Astrocyte of the spinal cord (primary cell): ENCODE measurements around the gene BBOF1.
"Not testable (repeated sequence)": the region's sequence is repeated elsewhere in the genome, so short reads cannot be mapped to it uniquely, and the experiment has no call there.

Experiments used
- DNase-seq: peaks from one replicate; pipeline ENCODE4 v3.0.0; 2011; ENCODE audit warnings: low read depth, low spot score
- H3K4me3 ChIP-seq: 2 replicates; pipeline ENCODE4 v1.5.1; 2011; ENCODE audit warnings: low read depth, mild to moderate bottlenecking, low read length, moderate library complexity
- in situ Hi-C: cut with HindIII; loops from 2 replicates; pipeline ENCODE4 v1.10.0; 2017; ENCODE audit warnings: low sequenced_read_pairs
- TF ChIP-seq, protein P1 (sequence below): IDR thresholded peaks from 2 replicates; pipeline ENCODE4 v1.5.1; 2012; ENCODE audit warnings: low read depth, mild to moderate bottlenecking, low read length, inconsistent platforms

The BBOF1 gene

GRCh38 chr14:74085047-74085637, 66.0 kb downstream of the BBOF1 start:
- in situ Hi-C loops = no loop called here
- TF ChIP-seq, protein P1, sequence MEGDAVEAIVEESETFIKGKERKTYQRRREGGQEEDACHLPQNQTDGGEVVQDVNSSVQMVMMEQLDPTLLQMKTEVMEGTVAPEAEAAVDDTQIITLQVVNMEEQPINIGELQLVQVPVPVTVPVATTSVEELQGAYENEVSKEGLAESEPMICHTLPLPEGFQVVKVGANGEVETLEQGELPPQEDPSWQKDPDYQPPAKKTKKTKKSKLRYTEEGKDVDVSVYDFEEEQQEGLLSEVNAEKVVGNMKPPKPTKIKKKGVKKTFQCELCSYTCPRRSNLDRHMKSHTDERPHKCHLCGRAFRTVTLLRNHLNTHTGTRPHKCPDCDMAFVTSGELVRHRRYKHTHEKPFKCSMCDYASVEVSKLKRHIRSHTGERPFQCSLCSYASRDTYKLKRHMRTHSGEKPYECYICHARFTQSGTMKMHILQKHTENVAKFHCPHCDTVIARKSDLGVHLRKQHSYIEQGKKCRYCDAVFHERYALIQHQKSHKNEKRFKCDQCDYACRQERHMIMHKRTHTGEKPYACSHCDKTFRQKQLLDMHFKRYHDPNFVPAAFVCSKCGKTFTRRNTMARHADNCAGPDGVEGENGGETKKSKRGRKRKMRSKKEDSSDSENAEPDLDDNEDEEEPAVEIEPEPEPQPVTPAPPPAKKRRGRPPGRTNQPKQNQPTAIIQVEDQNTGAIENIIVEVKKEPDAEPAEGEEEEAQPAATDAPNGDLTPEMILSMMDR = no peak
- peak; percentile 38 for DNase-seq
- H3K4me3 ChIP-seq = peak overlapping the region; percentile 93

DNA sequence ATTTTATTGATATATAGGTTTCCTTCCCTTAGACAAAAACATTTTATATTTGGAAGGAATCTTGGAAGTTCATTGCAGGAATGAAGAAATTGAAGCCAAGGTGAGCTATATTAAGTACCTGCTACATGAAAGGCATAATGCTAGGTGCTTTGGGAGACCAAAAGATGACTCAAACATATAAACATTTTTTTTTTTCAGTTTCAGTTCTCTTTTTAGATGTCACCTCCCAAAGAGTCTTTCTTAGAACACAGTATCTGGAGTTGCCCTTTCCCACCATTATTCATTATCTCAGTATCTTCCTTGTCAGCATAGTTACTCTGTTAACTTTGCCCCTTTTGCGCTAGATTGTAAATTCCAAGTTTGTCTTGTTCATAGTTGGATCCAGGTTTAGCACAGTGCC, 66.7 kb downstream of the BBOF1 start:
- DNase-seq = no peak
- in situ Hi-C loops = no loop called here
- peak overlapping the region; percentile 93 for H3K4me3 ChIP-seq
- TF ChIP-seq, protein P1 = no peak

DNA sequence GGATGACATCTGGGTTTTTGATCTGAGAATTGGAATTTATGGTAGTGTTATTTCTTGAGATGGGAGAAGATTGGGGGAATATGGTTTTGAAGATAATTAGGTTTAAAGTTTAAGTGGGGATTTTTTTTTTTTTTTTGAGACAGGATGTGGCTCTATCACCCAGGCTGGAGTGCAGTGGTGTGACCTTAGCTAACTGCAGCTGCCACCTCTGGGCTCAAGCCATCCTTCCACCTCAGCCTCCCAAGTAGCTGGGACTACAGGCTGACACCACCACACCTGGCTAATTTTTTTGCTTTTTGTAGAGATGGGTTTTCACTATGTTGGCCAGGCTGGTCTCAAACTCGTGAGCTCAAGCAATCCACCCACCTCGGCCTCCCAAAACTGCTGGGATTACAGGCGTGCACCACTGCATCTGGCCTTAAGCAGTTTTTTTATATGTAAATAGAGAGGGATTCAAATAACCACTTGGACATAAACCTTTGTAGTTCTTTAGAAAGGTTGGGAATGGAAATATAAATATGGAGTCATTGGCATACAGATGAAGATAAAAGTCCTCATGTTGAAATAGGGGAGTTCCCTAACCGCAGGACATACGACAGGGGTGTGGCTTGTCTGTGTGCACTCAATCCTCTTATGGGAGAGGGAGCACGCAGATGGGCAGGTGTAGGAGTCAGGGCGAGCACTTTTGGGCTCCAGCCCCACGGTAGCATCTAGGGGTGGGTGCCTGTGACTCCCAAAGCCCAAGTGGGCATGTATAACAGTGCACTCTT, 70.3 kb downstream of the BBOF1 start:
- TF ChIP-seq, protein P1 = no peak
- no peak for DNase-seq
- in situ Hi-C loops = no loop called here

GRCh38 chr14:74105381-74105780, 86.2 kb downstream of the BBOF1 start:
- TF ChIP-seq, protein P1 = no peak
- no peak overlapping the region for H3K4me3 ChIP-seq
- DNase-seq = no peak
- in situ Hi-C loops = no loop called here

More for the DNA sequence above, 70.3 kb downstream of the BBOF1 start:
- no peak overlapping the region for H3K4me3 ChIP-seq

DNA sequence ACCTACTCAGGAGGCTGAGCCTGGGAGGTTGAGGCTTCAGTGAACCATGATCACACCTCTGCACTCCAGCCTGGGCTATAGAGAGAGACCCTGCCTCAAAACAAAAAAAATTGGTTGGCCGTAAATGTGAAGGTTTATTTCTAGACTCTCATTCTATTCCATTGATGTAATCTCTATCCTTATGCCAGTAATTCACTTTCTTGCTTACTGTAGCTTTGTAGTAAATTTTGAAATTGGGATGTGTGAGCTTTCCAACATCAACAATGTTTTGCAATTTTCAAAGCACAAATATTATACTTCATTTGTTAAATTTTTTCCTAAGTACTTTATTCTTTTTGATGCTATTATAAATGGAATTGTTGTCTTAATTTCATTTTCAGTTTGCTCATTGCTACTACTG, 90.2 kb downstream of the BBOF1 start:
- no peak for DNase-seq
- in situ Hi-C loops = no loop called here
- TF ChIP-seq, protein P1 = no peak
- H3K4me3 ChIP-seq = no peak overlapping the region

- TF ChIP-seq, protein P1 = peak; percentile 54
- peak; percentile 56 for DNase-seq
- in situ Hi-C loops, H3K4me3 ChIP-seq: not testable (repeated sequence)
Observed at GRCh38 chr14:74111395-74112216, 92.5 kb downstream of the BBOF1 start.
